ENCODE data around the gene TMEM106A. TPM values are rescaled to one million over a fixed set of nuclear protein-coding genes. Genes with fewer than 3 reads are reported as not detected.
A peak's percentile ranks its signal among the peaks of the same experiment; 100 is the strongest.

The TMEM106A gene
- total and polyA plus RNA-seq, 2 of the 13 experiments (the other 11 are each of a cell fraction or from before 2014, with no cell fraction given) = 16.9 to 35.9 TPM

- peak; percentile 15 to 35; a peak in 1 of 4 replicates for TF ChIP-seq KLF16 (CRISPR knock-in tag; IDR thresholded peaks at IDR 0.05)
- TF ChIP-seq, protein P1, sequence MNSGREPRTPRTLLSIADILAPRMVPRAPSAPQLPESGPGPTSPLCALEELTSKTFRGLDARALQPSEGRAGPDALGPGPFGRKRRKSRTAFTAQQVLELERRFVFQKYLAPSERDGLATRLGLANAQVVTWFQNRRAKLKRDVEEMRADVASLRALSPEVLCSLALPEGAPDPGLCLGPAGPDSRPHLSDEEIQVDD (CRISPR knock-in tag; IDR thresholded peaks at IDR 0.05; ENCODE audit: borderline replicate concordance) = no peak
- TF ChIP-seq MXI1 (IDR thresholded peaks at IDR 0.05; ENCODE audit: borderline replicate concordance, low read depth, low read length) = peak; percentile 53; the same call in 1 of the 3 replicates
- no peak; the same call in 1 of the 2 replicates for TF ChIP-seq PAXIP1 (CRISPR knock-in tag; conservative IDR thresholded peaks at IDR 0.05)
- 0 out of 2 replicates have a peak, but pooled peaks have one; percentile 10 for TF ChIP-seq SRY (CRISPR knock-in tag; IDR thresholded peaks at IDR 0.05)
- TF ChIP-seq POLR2AphosphoS5 (IDR thresholded peaks at IDR 0.05; ENCODE audit: low read depth, low read length) = no peak
- TF ChIP-seq, protein P2, sequence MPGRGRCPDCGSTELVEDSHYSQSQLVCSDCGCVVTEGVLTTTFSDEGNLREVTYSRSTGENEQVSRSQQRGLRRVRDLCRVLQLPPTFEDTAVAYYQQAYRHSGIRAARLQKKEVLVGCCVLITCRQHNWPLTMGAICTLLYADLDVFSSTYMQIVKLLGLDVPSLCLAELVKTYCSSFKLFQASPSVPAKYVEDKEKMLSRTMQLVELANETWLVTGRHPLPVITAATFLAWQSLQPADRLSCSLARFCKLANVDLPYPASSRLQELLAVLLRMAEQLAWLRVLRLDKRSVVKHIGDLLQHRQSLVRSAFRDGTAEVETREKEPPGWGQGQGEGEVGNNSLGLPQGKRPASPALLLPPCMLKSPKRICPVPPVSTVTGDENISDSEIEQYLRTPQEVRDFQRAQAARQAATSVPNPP (CRISPR knock-in tag; IDR thresholded peaks at IDR 0.05) = peak; percentile 26; the same call in 1 of the 2 replicates
- 0 out of 2 replicates have a peak, but pooled peaks have one; percentile 65 for TF ChIP-seq CHD4 (IDR thresholded peaks at IDR 0.05; ENCODE audit: borderline replicate concordance, low read length)
- TF ChIP-seq, protein P3, sequence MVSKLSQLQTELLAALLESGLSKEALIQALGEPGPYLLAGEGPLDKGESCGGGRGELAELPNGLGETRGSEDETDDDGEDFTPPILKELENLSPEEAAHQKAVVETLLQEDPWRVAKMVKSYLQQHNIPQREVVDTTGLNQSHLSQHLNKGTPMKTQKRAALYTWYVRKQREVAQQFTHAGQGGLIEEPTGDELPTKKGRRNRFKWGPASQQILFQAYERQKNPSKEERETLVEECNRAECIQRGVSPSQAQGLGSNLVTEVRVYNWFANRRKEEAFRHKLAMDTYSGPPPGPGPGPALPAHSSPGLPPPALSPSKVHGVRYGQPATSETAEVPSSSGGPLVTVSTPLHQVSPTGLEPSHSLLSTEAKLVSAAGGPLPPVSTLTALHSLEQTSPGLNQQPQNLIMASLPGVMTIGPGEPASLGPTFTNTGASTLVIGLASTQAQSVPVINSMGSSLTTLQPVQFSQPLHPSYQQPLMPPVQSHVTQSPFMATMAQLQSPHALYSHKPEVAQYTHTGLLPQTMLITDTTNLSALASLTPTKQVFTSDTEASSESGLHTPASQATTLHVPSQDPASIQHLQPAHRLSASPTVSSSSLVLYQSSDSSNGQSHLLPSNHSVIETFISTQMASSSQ (IDR thresholded peaks at IDR 0.05; ENCODE audit: low read depth) = no peak; the same call in 1 of the 2 replicates
- TF ChIP-seq, protein P3 (CRISPR knock-in tag; IDR thresholded peaks at IDR 0.05; ENCODE audit: borderline replicate concordance) = no peak; the same call in 1 of the 2 replicates
- TF ChIP-seq, protein P4, sequence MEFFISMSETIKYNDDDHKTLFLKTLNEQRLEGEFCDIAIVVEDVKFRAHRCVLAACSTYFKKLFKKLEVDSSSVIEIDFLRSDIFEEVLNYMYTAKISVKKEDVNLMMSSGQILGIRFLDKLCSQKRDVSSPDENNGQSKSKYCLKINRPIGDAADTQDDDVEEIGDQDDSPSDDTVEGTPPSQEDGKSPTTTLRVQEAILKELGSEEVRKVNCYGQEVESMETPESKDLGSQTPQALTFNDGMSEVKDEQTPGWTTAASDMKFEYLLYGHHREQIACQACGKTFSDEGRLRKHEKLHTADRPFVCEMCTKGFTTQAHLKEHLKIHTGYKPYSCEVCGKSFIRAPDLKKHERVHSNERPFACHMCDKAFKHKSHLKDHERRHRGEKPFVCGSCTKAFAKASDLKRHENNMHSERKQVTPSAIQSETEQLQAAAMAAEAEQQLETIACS (CRISPR knock-in tag; IDR thresholded peaks at IDR 0.05) = peak; percentile 12; the same call in 1 of the 2 replicates
- TF ChIP-seq HNRNPH1 (optimal IDR thresholded peaks at IDR 0.05; ENCODE audit: low read depth, low read length) = no peak
- no peak for TF ChIP-seq ETV5 (CRISPR knock-in tag; IDR thresholded peaks at IDR 0.05; ENCODE audit: borderline replicate concordance)
- TF ChIP-seq NKX3-1 (CRISPR knock-in tag; IDR thresholded peaks at IDR 0.05) = no peak
- no peak; the same call in 1 of the 2 replicates for TF ChIP-seq ZNF780A (CRISPR knock-in tag; IDR thresholded peaks at IDR 0.05)
These were observed 41.4 kb upstream of the TMEM106A start (continued) for GRCh38 chr17:43170140-43170765.

Measured in HepG2 (cell line).